ENCODE data around the gene PIP5K1C.

The PIP5K1C gene

DNA sequence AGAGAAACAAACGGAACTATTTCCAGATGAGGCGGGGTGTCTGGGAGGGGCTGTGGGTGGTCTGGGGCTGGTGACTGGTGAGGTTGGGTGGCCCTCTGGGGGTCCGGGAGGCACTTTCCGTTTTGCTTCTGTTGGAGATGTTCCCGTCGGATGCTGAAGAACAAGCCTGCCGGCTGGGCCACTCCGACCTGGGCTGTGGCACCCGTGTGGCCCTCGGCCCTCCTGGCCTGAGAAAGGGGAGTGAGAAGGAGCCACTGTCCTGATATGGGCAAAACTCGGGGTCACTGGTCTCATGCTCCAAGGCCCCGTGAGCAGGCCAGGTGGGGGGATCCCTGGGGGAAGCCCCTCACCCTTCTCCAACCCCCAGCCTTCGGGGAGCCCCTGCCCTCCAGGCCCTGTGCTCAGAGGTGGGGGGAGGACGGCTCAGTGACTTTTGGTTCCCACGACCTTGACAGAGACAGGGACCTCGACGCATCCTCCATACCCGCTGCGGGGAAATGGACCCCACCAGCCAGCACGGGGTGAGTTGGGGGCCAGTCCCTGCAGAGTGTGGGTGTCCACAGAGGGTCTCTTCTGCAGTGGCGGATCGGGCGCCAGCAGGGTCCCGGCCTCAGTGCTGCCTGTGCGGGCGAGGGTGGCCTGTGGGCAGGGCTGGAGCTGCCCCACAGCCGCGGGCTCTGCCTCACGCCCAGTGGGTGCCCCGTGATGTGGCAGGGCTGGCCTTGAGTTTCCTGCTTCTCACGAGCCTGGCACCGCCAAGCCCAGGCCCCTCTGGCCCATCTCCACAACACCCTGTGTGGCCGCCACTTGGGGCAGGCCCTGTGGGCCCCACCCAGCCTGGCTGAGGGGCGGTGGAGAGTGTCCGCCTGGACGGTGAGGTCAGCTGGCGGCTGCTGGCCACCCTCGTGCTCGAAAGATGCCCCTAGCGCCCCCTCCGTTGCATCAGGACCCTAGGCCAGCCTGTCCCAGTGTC lies 89.2 kb downstream of the PIP5K1C start:
- Histone ChIP-seq H3K36me3 (ENCODE audit: control insufficient read depth, insufficient read depth, low read length) (peaks cover 16% of the 10 kb centered on the region), H3K27me3 (replicated peaks; ENCODE audit: control insufficient read depth, insufficient read depth, low read length) (no peaks in the 10 kb centered on the region), H3K4me3 (replicated peaks; ENCODE audit: low read depth, low read length) (no peak overlapping the region)
- TF ChIP-seq, protein P1, sequence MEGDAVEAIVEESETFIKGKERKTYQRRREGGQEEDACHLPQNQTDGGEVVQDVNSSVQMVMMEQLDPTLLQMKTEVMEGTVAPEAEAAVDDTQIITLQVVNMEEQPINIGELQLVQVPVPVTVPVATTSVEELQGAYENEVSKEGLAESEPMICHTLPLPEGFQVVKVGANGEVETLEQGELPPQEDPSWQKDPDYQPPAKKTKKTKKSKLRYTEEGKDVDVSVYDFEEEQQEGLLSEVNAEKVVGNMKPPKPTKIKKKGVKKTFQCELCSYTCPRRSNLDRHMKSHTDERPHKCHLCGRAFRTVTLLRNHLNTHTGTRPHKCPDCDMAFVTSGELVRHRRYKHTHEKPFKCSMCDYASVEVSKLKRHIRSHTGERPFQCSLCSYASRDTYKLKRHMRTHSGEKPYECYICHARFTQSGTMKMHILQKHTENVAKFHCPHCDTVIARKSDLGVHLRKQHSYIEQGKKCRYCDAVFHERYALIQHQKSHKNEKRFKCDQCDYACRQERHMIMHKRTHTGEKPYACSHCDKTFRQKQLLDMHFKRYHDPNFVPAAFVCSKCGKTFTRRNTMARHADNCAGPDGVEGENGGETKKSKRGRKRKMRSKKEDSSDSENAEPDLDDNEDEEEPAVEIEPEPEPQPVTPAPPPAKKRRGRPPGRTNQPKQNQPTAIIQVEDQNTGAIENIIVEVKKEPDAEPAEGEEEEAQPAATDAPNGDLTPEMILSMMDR (IDR thresholded peaks at IDR 0.05; ENCODE audit: insufficient read depth, low read length, poor library complexity, severe bottlenecking), result no peak
- DNase-seq (ENCODE audit: extremely low read depth, insufficient read length), result no peak

DNA sequence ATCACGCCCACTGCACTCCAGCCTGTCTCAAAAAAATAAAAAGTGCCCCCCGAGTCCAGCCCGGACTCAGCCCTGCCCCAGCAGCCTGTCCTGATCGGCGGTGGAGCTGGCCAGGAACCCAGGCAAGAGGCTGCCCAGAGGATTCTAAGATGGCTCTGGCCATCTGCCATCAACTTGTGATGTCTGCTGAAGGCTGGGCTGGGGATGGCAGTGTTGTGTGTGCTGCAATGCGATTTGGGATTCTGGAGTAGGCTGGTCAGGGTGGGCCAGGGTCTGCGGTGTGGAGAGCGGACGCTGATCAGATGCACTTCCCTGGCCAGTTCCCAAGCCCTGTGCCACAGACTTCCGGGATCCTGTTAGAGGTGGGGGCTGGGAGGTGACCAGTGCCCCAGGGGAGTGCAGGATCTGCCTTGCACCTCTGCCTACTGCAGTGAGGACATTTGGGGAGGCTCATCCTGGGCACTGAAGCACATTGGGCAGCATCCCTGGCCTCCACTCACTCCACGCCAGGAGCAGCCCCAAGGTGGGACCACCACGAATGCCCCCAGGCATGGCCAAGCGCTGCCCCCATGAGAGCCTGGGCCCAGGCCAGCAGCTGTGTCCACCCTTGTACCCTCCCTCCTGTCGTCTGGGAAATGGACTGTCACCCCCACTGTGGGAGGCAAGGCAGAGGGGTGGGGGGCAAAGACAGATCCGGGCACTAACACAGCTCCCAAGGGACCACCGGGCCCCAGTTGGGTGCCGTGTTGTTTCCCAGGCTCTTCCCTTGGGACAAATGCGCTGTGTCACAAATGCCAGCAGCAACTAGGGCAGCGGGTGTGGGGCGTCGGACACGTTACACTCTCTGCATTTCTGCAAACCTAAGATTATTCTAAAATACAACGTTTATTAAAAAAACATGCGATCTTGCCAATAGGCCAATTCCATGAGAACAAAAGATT lies 90.2 kb downstream of the PIP5K1C start:
- TF ChIP-seq, protein P1 (IDR thresholded peaks at IDR 0.05; ENCODE audit: insufficient read depth, low read length, poor library complexity, severe bottlenecking), result no peak
- no peak for DNase-seq (ENCODE audit: extremely low read depth, insufficient read length)
- Histone ChIP-seq H3K27me3 (replicated peaks; ENCODE audit: control insufficient read depth, insufficient read depth, low read length) (no peaks in the 10 kb centered on the region), H3K4me3 (replicated peaks; ENCODE audit: low read depth, low read length) (no peak overlapping the region), H3K36me3 (ENCODE audit: control insufficient read depth, insufficient read depth, low read length) (peaks cover 14% of the 10 kb centered on the region)

- TF ChIP-seq, protein P1 (IDR thresholded peaks at IDR 0.05; ENCODE audit: insufficient read depth, low read length, poor library complexity, severe bottlenecking), result no peak
- Histone ChIP-seq H3K27me3 (replicated peaks; ENCODE audit: control insufficient read depth, insufficient read depth, low read length) (no peaks in the 10 kb centered on the region), H3K4me3 (replicated peaks; ENCODE audit: low read depth, low read length) (no peak overlapping the region), H3K36me3 (ENCODE audit: control insufficient read depth, insufficient read depth, low read length) (peaks cover 14% of the 10 kb centered on the region)
- DNase-seq (ENCODE audit: extremely low read depth, insufficient read length), result no peak
Measured at GRCh38 chr19:3608750-3609322, 91.4 kb downstream of the PIP5K1C start.

DNA sequence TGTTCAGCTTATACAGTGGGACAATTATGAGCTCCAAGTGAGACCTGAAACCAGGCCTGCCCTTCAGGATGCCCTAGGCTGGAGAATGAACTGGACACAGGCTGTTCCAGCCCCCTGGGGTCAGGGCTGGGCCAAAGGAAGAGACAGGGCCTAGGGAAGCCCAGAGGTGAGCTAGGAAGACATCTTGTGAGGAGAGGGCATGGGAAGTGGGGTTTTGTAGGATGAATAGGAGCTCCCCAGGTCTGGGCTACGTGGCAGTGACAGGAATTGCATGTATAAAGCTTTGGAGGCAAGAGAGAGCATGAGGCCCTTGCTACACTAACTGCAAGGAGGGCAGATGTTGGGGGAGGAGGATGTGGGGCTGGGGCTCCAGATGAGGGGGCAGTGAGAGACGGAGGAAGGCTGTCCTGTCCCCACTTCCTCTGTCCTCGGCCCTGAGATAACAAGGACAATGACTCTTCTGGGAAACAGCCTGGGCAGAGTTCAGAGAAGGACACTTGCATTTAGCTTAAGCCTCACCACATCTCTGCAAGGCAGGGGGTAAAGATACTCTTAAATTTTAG lies 92.1 kb downstream of the PIP5K1C start:
- TF ChIP-seq, protein P1 (IDR thresholded peaks at IDR 0.05; ENCODE audit: insufficient read depth, low read length, poor library complexity, severe bottlenecking), result no peak
- H3K4me3 ChIP-seq (replicated peaks; ENCODE audit: low read depth, low read length), result no peak overlapping the region
- peaks cover 14% of the 10 kb centered on the region for H3K36me3 ChIP-seq (ENCODE audit: control insufficient read depth, insufficient read depth, low read length)
- DNase-seq (ENCODE audit: extremely low read depth, insufficient read length), result no peak
- no peaks in the 10 kb centered on the region for H3K27me3 ChIP-seq (replicated peaks; ENCODE audit: control insufficient read depth, insufficient read depth, low read length)

DNA sequence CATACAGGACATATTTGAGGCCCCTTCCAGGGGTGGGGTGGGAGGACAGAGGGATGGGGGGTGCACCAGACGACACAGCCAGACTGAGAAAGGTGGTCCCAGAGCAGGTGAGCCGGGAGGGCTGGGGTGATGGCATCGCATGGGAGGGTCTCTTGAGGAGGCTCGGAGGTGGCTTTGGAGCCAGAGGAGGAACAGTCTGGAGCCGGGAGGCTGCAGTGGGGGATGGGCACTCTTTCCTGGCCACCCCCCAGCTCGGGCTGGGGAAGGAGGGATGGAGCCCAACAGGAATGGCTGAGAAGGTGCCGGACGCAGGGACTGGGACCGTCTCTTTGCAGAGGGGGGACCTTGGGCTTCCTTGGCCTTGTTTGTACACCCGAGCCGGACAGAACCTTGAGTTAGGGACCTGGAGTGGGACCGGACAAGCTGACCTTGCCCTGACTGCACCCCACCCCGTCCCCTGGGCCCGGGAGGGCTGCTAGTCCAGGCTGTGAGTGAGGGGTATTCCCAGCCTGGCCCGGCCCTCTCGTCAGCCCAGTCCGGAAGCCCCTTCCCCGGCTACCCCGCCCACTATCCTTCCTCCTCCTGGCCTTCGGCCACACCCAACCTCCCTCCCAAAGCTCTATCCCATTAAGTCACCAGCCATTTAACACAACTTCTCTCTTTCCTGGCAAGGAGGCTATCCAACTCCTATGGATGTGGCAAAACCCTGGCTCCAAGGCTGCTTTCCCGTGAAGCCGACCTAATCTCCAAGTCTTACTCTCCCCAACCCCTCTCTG lies 92.8 kb downstream of the PIP5K1C start:
- no peak for DNase-seq (ENCODE audit: extremely low read depth, insufficient read length)
- TF ChIP-seq, protein P1 (IDR thresholded peaks at IDR 0.05; ENCODE audit: insufficient read depth, low read length, poor library complexity, severe bottlenecking), result no peak
- Histone ChIP-seq H3K36me3 (ENCODE audit: control insufficient read depth, insufficient read depth, low read length) (peaks cover 13% of the 10 kb centered on the region), H3K4me3 (replicated peaks; ENCODE audit: low read depth, low read length) (no peak overlapping the region), H3K27me3 (replicated peaks; ENCODE audit: control insufficient read depth, insufficient read depth, low read length) (no peaks in the 10 kb centered on the region)

Data from GM06990 (cell line).